H9 (cell line): ENCODE measurements around the gene RNASET2. TPM values are rescaled to one million over a fixed set of nuclear protein-coding genes. Genes with fewer than 3 reads are reported as not detected.

Experiments used
- DNase-seq: peaks from one replicate; pipeline ENCODE4 v3.0.0-alpha.2; 2017
- H2AFZ ChIP-seq: one replicate; pipeline ENCODE4 v1.6.1; 2013; ENCODE audit warnings: mild to moderate bottlenecking, low read length, control low read depth, moderate library complexity
- H2AK5ac ChIP-seq: 2 replicates; pipeline ENCODE4 v1.6.1; 2013; ENCODE audit warnings: low read length, control low read depth, mixed read lengths; ENCODE audit not compliant: insufficient read length
- H2BK120ac ChIP-seq: one replicate; pipeline ENCODE4 v1.6.1; 2013; ENCODE audit warnings: low read depth, mild to moderate bottlenecking, low read length, control low read depth, inconsistent platforms; ENCODE audit not compliant: poor library complexity, severe bottlenecking
- H2BK12ac ChIP-seq: 2 replicates; pipeline ENCODE4 v1.6.1; 2013; ENCODE audit warnings: low read length, control low read depth, mixed read lengths, low read depth; ENCODE audit not compliant: insufficient read length
- H2BK15ac ChIP-seq: 2 replicates; pipeline ENCODE4 v1.6.1; 2013; ENCODE audit warnings: low read depth, low read length, control low read depth
- H2BK20ac ChIP-seq: one replicate; pipeline ENCODE4 v1.6.1; 2013; ENCODE audit warnings: low read depth, mild to moderate bottlenecking, low read length, control low read depth, inconsistent platforms; ENCODE audit not compliant: poor library complexity, severe bottlenecking
- H2BK5ac ChIP-seq: 2 replicates; pipeline ENCODE4 v1.6.1; 2013; ENCODE audit warnings: low read length, control low read depth, mixed read lengths; ENCODE audit not compliant: insufficient read length
- H3K14ac ChIP-seq: 2 replicates; pipeline ENCODE4 v1.6.1; 2013; ENCODE audit warnings: low read length, control low read depth; ENCODE audit not compliant: insufficient read depth
- H3K18ac ChIP-seq: 2 replicates; pipeline ENCODE4 v1.6.1; 2013; ENCODE audit warnings: low read depth, mild to moderate bottlenecking, mixed read lengths, low read length, control low read depth; ENCODE audit not compliant: insufficient read length
- H3K23ac ChIP-seq: 2 replicates; pipeline ENCODE4 v1.6.1; 2013; ENCODE audit warnings: low read length, control low read depth, mixed read lengths, low read depth; ENCODE audit not compliant: insufficient read length
- H3K23me2 ChIP-seq: 2 replicates; pipeline ENCODE4 v1.6.1; 2013; ENCODE audit warnings: low read depth, mild to moderate bottlenecking, mixed read lengths, low read length, control low read depth; ENCODE audit not compliant: insufficient read length, poor library complexity, severe bottlenecking
- H3K27ac ChIP-seq: 2 replicates; pipeline ENCODE4 v1.5.1; 2013; ENCODE audit warnings: low read length, control low read depth, mixed read lengths, low read depth; ENCODE audit not compliant: insufficient read length
- H3K27me3 ChIP-seq: 2 replicates; pipeline ENCODE4 v1.6.1; 2013; ENCODE audit warnings: low read length, control low read depth, inconsistent platforms; ENCODE audit not compliant: insufficient read depth
- H3K4ac ChIP-seq: 2 replicates; pipeline ENCODE4 v1.6.1; 2013; ENCODE audit warnings: low read depth, mild to moderate bottlenecking, control low read depth, inconsistent platforms, low read length, moderate library complexity
- H3K4me1 ChIP-seq: 2 replicates; pipeline ENCODE4 v1.6.1; 2013; ENCODE audit warnings: low read length, control low read depth, inconsistent platforms; ENCODE audit not compliant: insufficient read depth
- H3K4me2 ChIP-seq: 2 replicates; pipeline ENCODE4 v1.6.1; 2013; ENCODE audit warnings: low read length, control low read depth, mixed read lengths; ENCODE audit not compliant: insufficient read length, insufficient read depth
- H3K56ac ChIP-seq: 2 replicates; pipeline ENCODE4 v1.6.1; 2013; ENCODE audit warnings: low read depth, mild to moderate bottlenecking, mixed read lengths, low read length, control low read depth; ENCODE audit not compliant: insufficient read length
- H3K79me1 ChIP-seq: 2 replicates; pipeline ENCODE4 v1.6.1; 2013; ENCODE audit warnings: low read depth, mild to moderate bottlenecking, moderate library complexity, low read length, control low read depth, inconsistent platforms; ENCODE audit not compliant: insufficient read depth, poor library complexity, severe bottlenecking
- H3K79me2 ChIP-seq: 2 replicates; pipeline ENCODE4 v1.6.1; 2013; ENCODE audit warnings: low read length, control low read depth, inconsistent platforms; ENCODE audit not compliant: insufficient read depth
- H3K9ac ChIP-seq: 2 replicates; pipeline ENCODE4 v1.6.1; 2013; ENCODE audit warnings: low read length, control low read depth, mixed read lengths; ENCODE audit not compliant: insufficient read length; ENCODE audit errors: extremely low read depth
- H3K9me3 ChIP-seq: one replicate; pipeline ENCODE4 v1.6.1; 2013; ENCODE audit warnings: low read depth, low read length, inconsistent platforms; ENCODE audit not compliant: control insufficient read depth
- H3T11ph ChIP-seq: one replicate; pipeline ENCODE4 v1.6.1; 2013; ENCODE audit warnings: mild to moderate bottlenecking, low read length, control low read depth, inconsistent platforms
- H4K20me1 ChIP-seq: one replicate; pipeline ENCODE4 v1.6.1; 2013; ENCODE audit not compliant: control insufficient read depth, insufficient read length, insufficient read depth
- H4K5ac ChIP-seq: 2 replicates; pipeline ENCODE4 v1.6.1; 2013; ENCODE audit warnings: low read depth, mild to moderate bottlenecking, mixed read lengths, low read length, control low read depth; ENCODE audit not compliant: insufficient read length
- H4K8ac ChIP-seq: replicated peaks from 2 replicates; pipeline ENCODE4 v1.6.1; 2013; ENCODE audit warnings: low read length, control low read depth, mixed read lengths, low read depth; ENCODE audit not compliant: insufficient read length
- H4K91ac ChIP-seq: 2 replicates; pipeline ENCODE4 v1.6.1; 2013; ENCODE audit warnings: low read depth, mild to moderate bottlenecking, moderate library complexity, mixed read lengths, low read length, control low read depth; ENCODE audit not compliant: insufficient read length
- H3K27ac Mint-ChIP-seq, 3 experiments: 2 replicates in 2 of 3; 3 replicates in 1 of 3; pipeline ENCODE4 v1.8.0; 2020 to 2021; ENCODE audit warnings: mixed read lengths in 3 of 3, mild to moderate bottlenecking in 1 of 3, moderate library complexity in 1 of 3
- H3K27me3 Mint-ChIP-seq: 2 replicates; pipeline ENCODE4 v1.8.0; 2021; ENCODE audit warnings: low read depth, mild to moderate bottlenecking, moderate library complexity, mixed read lengths
- H3K36me3 Mint-ChIP-seq, 3 experiments: 2 replicates in 2 of 3; 3 replicates in 1 of 3; pipeline ENCODE4 v1.8.0; 2020 to 2021; ENCODE audit warnings: low read depth in 3 of 3, mixed read lengths in 3 of 3; ENCODE audit not compliant: insufficient read depth in 1 of 3
- H3K4me1 Mint-ChIP-seq, 2 experiments: 2 replicates each; pipeline ENCODE4 v1.8.0; 2020; ENCODE audit warnings: mixed read lengths in 2 of 2
- H3K4me3 Mint-ChIP-seq, 2 experiments: 2 replicates in 1 of 2; 3 replicates in 1 of 2; pipeline ENCODE4 v1.8.0; 2020 to 2021; ENCODE audit warnings: mild to moderate bottlenecking in 2 of 2, mixed read lengths in 2 of 2, moderate library complexity in 1 of 2
- H3K9me3 Mint-ChIP-seq, 2 experiments: 2 replicates in 1 of 2; 3 replicates in 1 of 2; pipeline ENCODE4 v1.8.0; 2020; ENCODE audit warnings: mild to moderate bottlenecking in 2 of 2, mixed read lengths in 2 of 2, moderate library complexity in 1 of 2
- CTCF ChIP-seq: fragments of 200-600 bp; sonication (generic); conservative IDR thresholded peaks from 3 replicates; pipeline ENCODE4 v1.8.0; 2021; ENCODE audit warnings: antibody characterized with exemption, mild to moderate bottlenecking
- WGBS: extraction: QIAGEN DNeasy Blood & Tissue Kit; methylation state at CpG from one replicate; pipeline ENCODE4 v1.1.7; 2013; ENCODE audit warnings: missing lambda C conversion rate, low lambda C conversion rate, mixed read lengths; ENCODE audit not compliant: insufficient read length; ENCODE audit errors: extremely low coverage; 5-methylcytosine and 5-hydroxymethylcytosine counted together
- total RNA-seq: library from RNA; stranded (reverse); gene quantifications from 2 replicates; pipeline ENCODE4 v1.2.1, GENCODE V29; 2021

Gene RNASET2
- total RNA-seq, 1 experiment from 2014 or later = 28.2 TPM

DNA sequence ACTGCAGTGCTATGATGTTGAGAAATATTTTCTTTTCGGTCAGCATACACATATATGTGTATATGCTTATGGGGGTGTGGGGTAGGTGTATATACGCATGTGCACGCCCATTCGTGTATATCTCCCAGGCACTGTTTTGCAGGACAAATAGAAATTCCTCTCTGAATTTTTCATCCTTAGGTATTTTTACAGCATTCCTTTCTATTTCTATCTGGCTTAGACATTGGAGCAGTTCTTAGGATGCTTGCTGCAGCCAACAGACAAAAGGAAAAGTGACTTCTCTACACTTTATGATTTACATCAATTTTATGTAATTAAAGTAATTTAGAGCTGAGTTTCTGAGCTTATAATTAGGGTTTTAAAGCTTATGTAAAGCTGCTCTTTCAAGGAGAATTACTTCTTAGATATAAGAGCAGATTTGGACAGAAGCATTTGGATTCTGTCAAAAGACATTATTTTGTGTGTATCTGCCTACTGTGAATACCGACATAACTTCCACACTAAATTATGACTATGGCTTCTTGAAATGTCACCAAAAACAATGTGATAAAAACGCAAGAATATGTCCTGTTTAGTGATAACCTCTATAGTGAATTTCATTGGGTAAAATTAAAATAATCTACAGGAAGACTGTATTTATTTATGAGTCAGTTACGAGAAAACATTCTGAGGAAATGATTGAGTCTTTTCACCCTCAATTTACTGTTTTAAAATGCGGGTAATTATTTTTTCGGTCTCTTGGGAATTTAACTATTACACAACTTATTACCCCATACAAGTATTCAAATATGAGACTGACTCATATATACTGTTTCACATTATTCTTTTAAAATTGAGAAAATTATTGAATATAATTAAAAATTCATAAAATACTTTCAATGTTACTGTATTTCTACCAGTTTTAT is 21.5 kb upstream of the RNASET2 start:
- Histone ChIP-seq H2AFZ (no peak overlapping the region), H4K8ac (no peak overlapping the region), H2AK5ac (no peak overlapping the region), H2BK120ac (no peak overlapping the region), H2BK15ac (no peak overlapping the region), H3K79me2 (no peaks in the 10 kb centered on the region), H3K9me3 (no peaks in the 10 kb centered on the region), H3K27ac (no peak overlapping the region), H3T11ph (no peak overlapping the region), H4K91ac (no peak overlapping the region), H4K5ac (no peak overlapping the region), H2BK20ac (no peak overlapping the region), H3K18ac (no peak overlapping the region), H3K79me1 (no peaks in the 10 kb centered on the region), H4K20me1 (no peaks in the 10 kb centered on the region), H3K9ac (no peak overlapping the region), H3K23ac (no peak overlapping the region), H2BK5ac (no peak overlapping the region), H3K27me3 (no peaks in the 10 kb centered on the region), H3K14ac (no peak overlapping the region), H3K4me1 (no peaks in the 10 kb centered on the region; the same call in 1 of the 2 replicates), H3K56ac (no peak overlapping the region), H3K4ac (no peak overlapping the region), H3K4me2 (no peak overlapping the region), H3K23me2 (no peaks in the 10 kb centered on the region), H2BK12ac (no peak overlapping the region)
- Mint-ChIP-seq H3K4me1 (peaks cover 3 to 6% of the 10 kb centered on the region in 2 experiments; a peak in 3 of 4 replicates), H3K27ac (no peak overlapping the region), H3K36me3 (peaks cover 17 to 29% (median 23%) of the 10 kb centered on the region in 3 experiments), H3K4me3 (no peak overlapping the region), H3K9me3 (no peaks in the 10 kb centered on the region; a peak in 2 of 5 replicates), H3K27me3 (no peaks in the 10 kb centered on the region)
- no peak for DNase-seq
- WGBS = no CpG with 5 or more reads among the region's 9 CpGs
- TF ChIP-seq CTCF = no peak
